GM12874 (cell line): ENCODE measurements around the gene C11orf87.

Experiments
- CTCF ChIP-seq: IDR thresholded peaks from 2 replicates; pipeline ENCODE4 v1.5.1; 2011; ENCODE audit warnings: low read depth, mild to moderate bottlenecking, control low read depth, low read length, moderate library complexity; ENCODE audit not compliant: insufficient read depth

The C11orf87 gene

GRCh38 chr11:109443052-109443451, 21.1 kb downstream of the C11orf87 start:
- TF ChIP-seq CTCF, result no peak

GRCh38 chr11:109454857-109455256, 32.9 kb downstream of the C11orf87 start:
- no peak for TF ChIP-seq CTCF
